Measurements from ENCODE around the gene TARM1.

GRCh38 chr19:54108496-54108895 is 27.3 kb upstream of the TARM1 start:
- TF ChIP-seq CTCF (IDR thresholded peaks at IDR 0.05) (no peak), POLR2A (IDR thresholded peaks at IDR 0.05) (no peak)

Measured in uterus (tissue), 2 donors.